ENCODE results near the gene STAG3.
A peak's percentile ranks its signal among the peaks of the same experiment; 100 is the strongest.

STAG3 gene

GRCh38 chr7:100148225-100148558, 29.5 kb upstream of the STAG3 start:
- H3K4me3 ChIP-seq (ENCODE audit: low read length), result peak overlapping the region; percentile 17; the same call in 1 of the 2 replicates
- TF ChIP-seq ZNF274 (IDR thresholded peaks at IDR 0.05; ENCODE audit: low read depth, low read length), result no peak

GRCh38 chr7:100148559-100149328, 29.0 kb upstream of the STAG3 start, which contains the start of gene LAMTOR4:
Gene LAMTOR4, plus strand, starts transcription at chr7:100148918. Its CDS starts 55 bp downstream, at chr7:100148973.
- no peak for TF ChIP-seq ZNF274 (IDR thresholded peaks at IDR 0.05; ENCODE audit: low read depth, low read length)
- H3K4me3 ChIP-seq (ENCODE audit: low read length), result peak within 1 kb of the TSS; percentile 82

- no peak overlapping the region for H3K4me3 ChIP-seq (ENCODE audit: low read length)
- TF ChIP-seq ZNF274 (IDR thresholded peaks at IDR 0.05; ENCODE audit: low read depth, low read length), result no peak
Observed at GRCh38 chr7:100152404-100152803, 25.3 kb upstream of the STAG3 start.

GRCh38 chr7:100152937-100153666, 24.6 kb upstream of the STAG3 start:
- no peak for TF ChIP-seq ZNF274 (IDR thresholded peaks at IDR 0.05; ENCODE audit: low read depth, low read length)
- no peak overlapping the region for H3K4me3 ChIP-seq (ENCODE audit: low read length)

- no peak overlapping the region for H3K4me3 ChIP-seq (ENCODE audit: low read length)
- TF ChIP-seq ZNF274 (IDR thresholded peaks at IDR 0.05; ENCODE audit: low read depth, low read length), result no peak
Observed at GRCh38 chr7:100153708-100154535, 23.8 kb upstream of the STAG3 start.

GRCh38 chr7:100154651-100155491, 22.8 kb upstream of the STAG3 start:
- no peak overlapping the region for H3K4me3 ChIP-seq (ENCODE audit: low read length)
- no peak for TF ChIP-seq ZNF274 (IDR thresholded peaks at IDR 0.05; ENCODE audit: low read depth, low read length)

GRCh38 chr7:100155553-100156317, 22.0 kb upstream of the STAG3 start:
- no peak for TF ChIP-seq ZNF274 (IDR thresholded peaks at IDR 0.05; ENCODE audit: low read depth, low read length)
- no peak overlapping the region for H3K4me3 ChIP-seq (ENCODE audit: low read length)

GRCh38 chr7:100156331-100157068, 21.2 kb upstream of the STAG3 start:
- H3K4me3 ChIP-seq (ENCODE audit: low read length), result no peak overlapping the region; the same call in 1 of the 2 replicates
- TF ChIP-seq ZNF274 (IDR thresholded peaks at IDR 0.05; ENCODE audit: low read depth, low read length), result no peak

- no peak for TF ChIP-seq ZNF274 (IDR thresholded peaks at IDR 0.05; ENCODE audit: low read depth, low read length)
Observed at GRCh38 chr7:100157069-100157333, 20.7 kb upstream of the STAG3 start.

GRCh38 chr7:100157334-100158228, 20.1 kb upstream of the STAG3 start:
- TF ChIP-seq ZNF274 (IDR thresholded peaks at IDR 0.05; ENCODE audit: low read depth, low read length), result no peak
- H3K4me3 ChIP-seq (ENCODE audit: low read length), result peak overlapping the region; percentile 95

More at GRCh38 chr7:100157069-100157333, 20.7 kb upstream of the STAG3 start:
- H3K4me3 ChIP-seq (ENCODE audit: low read length), result no peak overlapping the region; the same call in 1 of the 2 replicates
